Subcutaneous adipose tissue (tissue), 4 donors: ENCODE results near the gene FER. TPM values are rescaled to one million over a fixed set of nuclear protein-coding genes. Genes with fewer than 3 reads are reported as not detected.

Source experiments
- total RNA-seq, 4 donors: library from RNA; depleted of rRNA; stranded (reverse); fragments of >200 nt; gene quantifications; one replicate each; pipeline ENCODE4 v1.1.0, GENCODE V29; 2016
- TF ChIP-seq, protein P1 (sequence below): fragments of 450-650 bp; IDR thresholded peaks from one replicate; pipeline ENCODE4 v1.5.1; 2016; ENCODE audit warnings: low read depth, mild to moderate bottlenecking, control low read depth, antibody characterized with exemption, moderate library complexity

Gene FER
- total RNA-seq, 4 donors from 2014 or later, result 26.9 to 37.4 (median 27.6) TPM

DNA sequence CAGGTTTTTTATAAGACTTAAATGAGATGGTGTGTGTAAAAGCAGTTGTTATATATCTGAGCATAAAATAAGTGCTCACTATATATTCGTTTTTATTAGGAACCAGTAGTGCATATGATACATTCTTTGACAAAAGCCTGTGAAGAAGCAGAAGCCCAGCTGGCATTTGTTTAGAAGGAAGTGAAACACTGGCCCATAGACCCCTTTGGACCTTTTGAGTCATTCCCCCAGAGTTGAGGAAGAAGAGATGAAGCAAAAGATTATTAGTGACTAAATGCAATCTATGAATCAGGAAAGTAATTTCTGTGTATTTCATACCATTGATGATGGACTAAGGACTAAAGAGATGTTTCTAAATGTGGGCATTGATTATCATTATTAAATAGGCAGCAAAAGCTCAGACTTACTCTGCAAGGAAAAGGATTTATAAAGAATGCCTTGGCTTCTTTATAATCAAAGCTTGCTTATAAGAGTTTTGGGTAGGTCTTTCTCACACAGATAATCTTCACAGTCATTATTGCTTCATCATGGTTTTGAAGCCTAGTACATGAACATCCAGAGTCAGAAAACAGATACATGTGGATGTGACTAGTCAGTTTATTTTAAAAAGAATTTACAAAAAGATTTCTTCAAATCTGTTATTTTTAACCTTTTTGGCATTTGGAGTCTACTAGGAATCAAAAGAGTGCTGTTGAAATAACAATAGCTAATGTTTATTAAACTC is 16.9 kb upstream of the FER start:
- TF ChIP-seq, protein P1, sequence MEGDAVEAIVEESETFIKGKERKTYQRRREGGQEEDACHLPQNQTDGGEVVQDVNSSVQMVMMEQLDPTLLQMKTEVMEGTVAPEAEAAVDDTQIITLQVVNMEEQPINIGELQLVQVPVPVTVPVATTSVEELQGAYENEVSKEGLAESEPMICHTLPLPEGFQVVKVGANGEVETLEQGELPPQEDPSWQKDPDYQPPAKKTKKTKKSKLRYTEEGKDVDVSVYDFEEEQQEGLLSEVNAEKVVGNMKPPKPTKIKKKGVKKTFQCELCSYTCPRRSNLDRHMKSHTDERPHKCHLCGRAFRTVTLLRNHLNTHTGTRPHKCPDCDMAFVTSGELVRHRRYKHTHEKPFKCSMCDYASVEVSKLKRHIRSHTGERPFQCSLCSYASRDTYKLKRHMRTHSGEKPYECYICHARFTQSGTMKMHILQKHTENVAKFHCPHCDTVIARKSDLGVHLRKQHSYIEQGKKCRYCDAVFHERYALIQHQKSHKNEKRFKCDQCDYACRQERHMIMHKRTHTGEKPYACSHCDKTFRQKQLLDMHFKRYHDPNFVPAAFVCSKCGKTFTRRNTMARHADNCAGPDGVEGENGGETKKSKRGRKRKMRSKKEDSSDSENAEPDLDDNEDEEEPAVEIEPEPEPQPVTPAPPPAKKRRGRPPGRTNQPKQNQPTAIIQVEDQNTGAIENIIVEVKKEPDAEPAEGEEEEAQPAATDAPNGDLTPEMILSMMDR, result no peak

DNA sequence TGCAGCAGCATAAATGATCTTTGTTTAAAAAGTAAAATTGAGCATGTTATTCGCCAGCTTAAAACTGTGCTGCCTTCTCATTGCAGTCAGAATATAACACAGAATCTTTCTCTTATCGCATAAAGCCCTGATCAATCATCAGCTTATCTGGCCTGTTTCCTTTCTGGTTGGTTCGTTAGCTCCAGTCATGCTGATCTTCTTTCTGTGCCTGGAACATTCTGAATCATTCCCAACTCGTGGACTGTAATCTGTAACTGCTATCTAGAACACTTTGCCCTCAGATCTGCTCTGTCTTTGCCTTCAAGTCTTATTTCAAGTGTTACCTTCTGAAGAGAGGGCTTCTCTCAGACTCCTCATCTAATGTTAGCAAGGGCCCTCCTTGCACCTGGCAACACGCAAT is 11.9 kb upstream of the FER start:
- TF ChIP-seq, protein P1, result no peak

DNA sequence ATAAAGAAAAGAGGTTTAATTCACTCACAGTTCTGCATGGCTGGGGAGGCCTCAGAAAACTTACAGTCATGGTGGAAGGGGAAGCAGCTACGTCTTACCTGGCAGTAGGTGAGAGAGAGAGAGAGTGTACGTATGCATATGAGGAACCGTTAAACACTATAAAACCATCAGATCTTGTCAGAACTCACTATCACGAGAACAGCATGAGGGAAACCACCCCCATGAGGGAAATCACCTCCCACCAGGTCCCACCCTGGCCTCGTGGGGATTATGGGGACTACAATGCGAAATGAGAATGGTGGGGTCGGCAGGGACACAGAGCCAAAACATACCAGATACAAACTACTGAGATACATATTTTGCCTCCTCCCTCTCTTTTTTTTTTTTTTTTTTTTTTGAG is 10.8 kb upstream of the FER start:
- TF ChIP-seq, protein P1, result no peak

DNA sequence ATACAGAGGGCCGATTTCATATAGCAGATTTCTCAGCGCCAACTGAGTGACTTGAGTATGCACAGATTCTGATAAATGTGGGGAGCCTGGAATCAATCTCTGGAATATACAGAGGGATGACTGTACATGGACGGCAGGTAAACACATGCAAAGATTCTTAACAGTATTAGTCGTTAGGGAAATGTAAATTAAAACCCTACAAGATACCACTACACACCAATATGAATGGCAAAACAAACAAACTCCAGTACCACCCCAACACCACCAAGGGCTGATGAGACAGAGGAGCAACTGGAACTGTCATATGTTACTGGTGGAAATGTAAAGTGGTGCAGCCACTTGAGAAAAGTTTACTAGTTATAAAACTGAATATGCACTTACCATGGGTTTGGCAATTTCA is 8.3 kb upstream of the FER start:
- TF ChIP-seq, protein P1, result no peak

DNA sequence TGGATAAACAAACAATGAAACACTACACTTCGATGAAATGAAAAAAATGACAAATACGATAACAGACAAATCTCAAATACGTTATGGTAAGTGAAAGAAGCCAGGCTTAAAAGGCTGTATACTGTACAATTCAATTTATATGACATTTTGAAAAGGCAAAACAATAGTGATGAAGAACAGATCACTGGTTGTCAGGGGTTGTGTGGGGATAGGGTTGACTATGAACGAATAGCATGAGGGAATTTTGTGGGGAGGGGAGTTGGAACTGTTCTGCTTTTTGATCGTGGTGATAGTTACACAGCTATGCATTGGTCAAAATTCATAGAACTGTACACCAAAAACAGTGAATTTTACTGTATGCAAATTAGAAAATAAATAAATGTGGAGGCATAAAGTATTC is 7.8 kb upstream of the FER start:
- TF ChIP-seq, protein P1, result no peak

DNA sequence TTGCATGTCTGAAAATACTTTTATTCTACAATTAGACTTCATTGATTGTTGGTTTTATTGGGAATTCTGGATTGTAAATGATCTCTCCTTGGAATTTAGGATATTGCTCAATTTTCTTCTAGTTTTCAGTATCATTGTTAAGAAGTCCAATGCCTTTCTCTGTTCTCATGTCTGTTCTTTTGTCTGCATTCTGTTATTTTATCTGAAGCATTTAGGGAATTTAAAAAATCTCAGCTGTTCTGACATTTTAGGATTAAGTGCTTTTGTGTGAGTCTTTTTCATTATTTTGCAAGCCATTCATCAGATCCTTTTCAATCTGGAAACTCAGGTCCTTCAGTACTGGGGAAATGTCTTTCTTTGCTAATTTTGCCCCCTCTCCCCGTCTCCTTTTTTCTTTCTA is 4.4 kb upstream of the FER start:
- TF ChIP-seq, protein P1, result no peak

DNA sequence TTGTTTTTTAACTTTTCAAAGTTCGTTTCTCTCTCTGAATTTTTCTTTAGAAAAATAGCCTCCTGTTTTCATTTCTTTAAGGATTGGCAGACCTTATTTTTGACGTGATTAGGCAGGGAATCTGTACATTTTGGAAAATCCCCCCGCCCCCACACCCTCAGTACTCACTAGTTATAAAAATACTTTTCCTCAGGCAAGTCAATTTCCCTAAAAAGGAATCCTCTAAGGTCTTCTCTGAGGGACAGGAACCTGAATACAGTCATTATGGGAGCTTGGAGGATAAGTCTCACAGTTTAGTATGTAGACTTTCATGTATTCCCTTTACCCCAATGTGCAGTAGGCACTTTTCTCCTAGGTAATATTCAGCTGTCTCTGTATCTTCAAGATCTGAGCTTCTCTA is 3.9 kb upstream of the FER start:
- TF ChIP-seq, protein P1, result no peak
